GM12878 (cell line): Measurements from ENCODE around the gene MIA2. TPM values are rescaled to one million over a fixed set of nuclear protein-coding genes. Genes with fewer than 3 reads are reported as not detected.

Source experiments
- ATAC-seq: fragments of 200-7000 bp; cut with Tn5 transposase; 3 replicates; pipeline ENCODE4 v1.9.1; 2020; ENCODE audit warnings: mild to moderate bottlenecking, moderate library complexity
- BruUV-seq: library from RNA; stranded (reverse); fragments of 400-500 nt; replicated peaks from 2 replicates; lab custom pipeline; 2021; lab: Mats Ljungman, UMichigan
- CTCF ChIA-PET: fragments of 300-600 bp; sonication (Branson Sonifier 250); formaldehyde crosslinking; extraction: SDS; loops from one replicate; lab custom pipeline; 2021; ENCODE audit warnings: inconsistent platforms; lab: Yijun Ruan, JAX
- POLR2A ChIA-PET: fragments of 350-600 bp; formaldehyde crosslinking; extraction: SDS; loops from one replicate; lab custom pipeline; 2021; ENCODE audit warnings: inconsistent platforms; lab: Charles Lee
- RAD21 ChIA-PET: fragments of 300-600 bp; sonication (Branson Sonifier 250); formaldehyde crosslinking; loops from one replicate; lab custom pipeline; 2023; ENCODE audit warnings: antibody characterized with exemption; ENCODE audit not compliant: unreplicated experiment; lab: Charles Lee
- SMC1A ChIA-PET: fragments of 300-600 bp; sonication (Branson Sonifier 250); formaldehyde crosslinking; loops from one replicate; lab custom pipeline; 2023; ENCODE audit not compliant: unreplicated experiment, uncharacterized antibody; lab: Charles Lee
- DNase-seq: peaks from one replicate; pipeline ENCODE4 v3.0.0-alpha.2; 2011; ENCODE audit warnings: low read depth, low spot score
- FAIRE-seq: peaks from 3 replicates; lab custom pipeline; 2011; peaks lifted over from hg19 to GRCh38; lab: Jason Lieb, UNC
- H2AFZ ChIP-seq: 2 replicates; pipeline ENCODE4 v1.6.0; 2011; ENCODE audit warnings: low read depth, low read length, control low read depth; ENCODE audit not compliant: control insufficient read depth
- H3K27ac ChIP-seq: 2 replicates; pipeline ENCODE4 v1.5.1; 2011; ENCODE audit warnings: control low read depth; ENCODE audit not compliant: control insufficient read depth, insufficient read depth
- H3K27me3 ChIP-seq, 2 experiments: replicated peaks in 1 of 2; 2 replicates each; pipeline versions ENCODE4 v1.6.0 to v1.6.1; 2011; ENCODE audit warnings: low read length in 1 of 2; ENCODE audit not compliant: control insufficient read depth in 2 of 2, insufficient read depth in 2 of 2
- H3K36me3 ChIP-seq, 2 experiments: 2 replicates each; pipeline ENCODE4 v1.5.1; 2011; ENCODE audit warnings: low read length in 1 of 2; ENCODE audit not compliant: control insufficient read depth in 2 of 2, insufficient read depth in 2 of 2
- H3K4me1 ChIP-seq: 2 replicates; pipeline ENCODE4 v1.6.1; 2011; ENCODE audit warnings: mild to moderate bottlenecking, low read length, moderate library complexity, mixed read lengths; ENCODE audit not compliant: control insufficient read depth, insufficient read depth
- H3K4me2 ChIP-seq: 2 replicates; pipeline ENCODE4 v1.6.0; 2011; ENCODE audit warnings: control low read depth; ENCODE audit not compliant: control insufficient read depth, insufficient read depth
- H3K4me3 ChIP-seq: fragments of 200-600 bp; sonication (generic); 2 replicates; pipeline ENCODE4 v1.5.1; 2016
- H3K79me2 ChIP-seq: 2 replicates; pipeline ENCODE4 v1.6.0; 2011; ENCODE audit warnings: low read length; ENCODE audit not compliant: control insufficient read depth, insufficient read depth
- H3K9ac ChIP-seq: 2 replicates; pipeline ENCODE4 v1.8.0; 2011; ENCODE audit warnings: low read length, control low read depth, mixed read lengths; ENCODE audit not compliant: control insufficient read depth, insufficient read depth
- H3K9me3 ChIP-seq: replicated peaks from 3 replicates; pipeline ENCODE4 v1.5.1; 2011; ENCODE audit warnings: mild to moderate bottlenecking, low read length; ENCODE audit not compliant: control insufficient read depth, insufficient read depth
- H4K20me1 ChIP-seq: 2 replicates; pipeline ENCODE4 v1.6.0; 2011; ENCODE audit not compliant: control insufficient read depth, insufficient read depth
- ATF7 ChIP-seq: fragments of 450-650 bp; IDR thresholded peaks from 2 replicates; pipeline ENCODE4 v1.6.1; 2016; ENCODE audit warnings: low read depth, mild to moderate bottlenecking
- CEBPZ ChIP-seq: fragments of 150-350 bp; IDR thresholded peaks from 2 replicates; pipeline ENCODE4 v1.6.1; 2016; ENCODE audit warnings: low read depth, low read length
- CREM ChIP-seq: IDR thresholded peaks from 2 replicates; pipeline ENCODE4 v1.6.1; 2014; ENCODE audit warnings: antibody characterized with exemption, low read depth
- EGR1 ChIP-seq, 2 experiments: IDR thresholded peaks; 1 replicate in 1 of 2; 2 replicates in 1 of 2; pipeline ENCODE4 v1.6.1; 2011 to 2012; ENCODE audit warnings: low read depth in 2 of 2, low read length in 2 of 2, borderline replicate concordance in 1 of 2, mild to moderate bottlenecking in 1 of 2, moderate library complexity in 1 of 2
- ESRRA ChIP-seq: IDR thresholded peaks from 2 replicates; pipeline ENCODE4 v1.6.1; 2012; ENCODE audit warnings: mild to moderate bottlenecking, low read length, improper control_type of control experiment
- FOXK2 ChIP-seq: fragments of 450-650 bp; IDR thresholded peaks from 2 replicates; pipeline ENCODE4 v1.6.1; 2017; ENCODE audit warnings: mild to moderate bottlenecking, moderate library complexity
- HDAC2 ChIP-seq: fragments of 200-600 bp; sonication (generic); IDR thresholded peaks from 2 replicates; pipeline ENCODE4 v1.6.1; 2017
- MEF2B ChIP-seq: fragments of 450-650 bp; IDR thresholded peaks from 2 replicates; pipeline ENCODE4 v1.6.1; 2018; ENCODE audit warnings: mild to moderate bottlenecking, moderate library complexity; ENCODE audit not compliant: partially characterized antibody, poor library complexity, severe bottlenecking
- NR2F1 ChIP-seq: fragments of 450-650 bp; conservative IDR thresholded peaks from 2 replicates; pipeline ENCODE4 v1.6.1; 2017; ENCODE audit warnings: mild to moderate bottlenecking
- NRF1 ChIP-seq: conservative IDR thresholded peaks from 2 replicates; pipeline ENCODE4 v1.6.1; 2011; ENCODE audit warnings: mild to moderate bottlenecking, low read depth, low read length, improper control_type of control experiment
- RELA ChIP-seq: fragments of 450-650 bp; IDR thresholded peaks from 2 replicates; pipeline ENCODE4 v1.8.0; 2014; ENCODE audit warnings: borderline replicate concordance; ENCODE audit not compliant: partially characterized antibody
- SMAD5 ChIP-seq: IDR thresholded peaks from 2 replicates; pipeline ENCODE4 v1.6.1; 2016; ENCODE audit warnings: antibody characterized with exemption, low read depth
- SPI1 ChIP-seq: IDR thresholded peaks from 2 replicates; pipeline ENCODE4 v1.6.1; 2011; ENCODE audit warnings: low read depth, mild to moderate bottlenecking, low read length, moderate library complexity, borderline replicate concordance; ENCODE audit not compliant: insufficient read depth
- WGBS: methylation state at CpG from one replicate; pipeline ENCODE4 v1.1.6; 2016; ENCODE audit warnings: low lambda C conversion rate; ENCODE audit not compliant: insufficient replicate concordance, insufficient coverage; ENCODE audit errors: missing lambda C conversion rate; 5-methylcytosine and 5-hydroxymethylcytosine counted together
- in situ Hi-C: fragments of 300-500 bp; cut with MboI; formaldehyde crosslinking; loops from 9 replicates; pipeline ENCODE4 v1.14.3; 2018; ENCODE audit warnings: mixed read lengths
- intact Hi-C: fragments of 100-400 bp; cut with micrococcal nuclease; formaldehyde crosslinking; loops from one replicate; pipeline ENCODE4 v1.14.2; 2022; ENCODE audit not compliant: unreplicated experiment
- polyA plus RNA-seq, 11 experiments: library from polyadenylated mRNA; depleted of rRNA in 4 of 11; unstranded in 6 of 11; stranded (reverse) in 5 of 11; fragments of >200 nt; fragmentation: Nextera tagmentation in 4 of 11; fragmentation: Illumina TruSeq in 1 of 11; extraction: Ambion mirVana in 4 of 11; extraction: Trizol in 1 of 11; gene quantifications; 1 replicate in 1 of 11; 2 replicates in 10 of 11; pipeline versions ENCODE4 v1.2.1 to v1.2.3, GENCODE V29; 2011 to 2016; ENCODE audit warnings: inconsistent platforms in 2 of 11, missing spikeins in 2 of 11, low read depth in 1 of 11
- total RNA-seq, 4 experiments: library from RNA; depleted of rRNA in 3 of 4; stranded (reverse); fragments of >200 nt in 3 of 4; fragmentation: Illumina TruSeq in 1 of 4; extraction: Trizol in 1 of 4; gene quantifications; 2 replicates each; pipeline versions ENCODE4 v1.2.1 to v1.2.3, GENCODE V29; 2013 to 2021
- TF ChIP-seq, protein P1 (sequence below), 3 experiments: IDR thresholded peaks in 2 of 3; conservative IDR thresholded peaks in 1 of 3; 2 replicates each; pipeline ENCODE4 v1.5.1; 2011; ENCODE audit warnings: low read depth in 3 of 3, low read length in 3 of 3, mild to moderate bottlenecking in 3 of 3, control low read depth in 2 of 3, moderate library complexity in 2 of 3, inconsistent platforms in 1 of 3, mixed read lengths in 1 of 3; ENCODE audit not compliant: control insufficient read depth in 2 of 3, insufficient read depth in 1 of 3; ENCODE audit errors: extremely low read depth in 1 of 3

The MIA2 gene
- total and polyA plus RNA-seq, 10 of the 15 experiments (the other 5 are each of a cell fraction or from before 2014, with no cell fraction given): 6.3 to 36.8 (median 17.1) TPM

- SMC1A ChIA-PET: interaction anchor here (0.6 to 2.7 kb wide), 7 partner anchors 9 to 262 kb away, joined by 3 to 15 read pairs (median 3); no protein-coding TSS in a partner anchor
- 100% methylated on average over 2 of the region's 2 CpGs for WGBS
Measured at GRCh38 chr14:39369029-39369428, 135.3 kb downstream of the MIA2 start.

DNA sequence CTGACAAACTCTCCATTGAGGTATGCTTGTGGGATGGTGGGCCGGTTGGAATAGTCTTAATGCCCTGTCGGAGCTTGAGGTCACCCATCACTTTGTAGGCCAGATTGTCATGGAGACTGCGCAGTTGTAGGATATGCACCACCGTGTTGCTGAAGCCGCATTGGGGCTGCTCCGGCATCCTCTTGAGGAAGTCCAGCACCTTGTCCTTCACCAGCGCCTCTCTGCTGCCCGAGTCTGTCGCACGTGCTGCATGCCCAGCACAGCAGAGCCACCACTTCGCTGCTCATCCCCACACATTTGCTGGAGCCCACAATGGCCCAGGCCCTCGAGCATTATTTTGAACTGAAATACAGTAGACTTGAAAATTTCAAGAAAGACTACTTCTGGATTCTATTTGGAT is 136.7 kb downstream of the MIA2 start:
- DNase-seq: no peak
- ChIA-PET RAD21 (interaction anchor here (1.3 kb wide), 1 partner anchor 57 kb away, joined by 3 read pairs; no protein-coding TSS in a partner anchor), SMC1A (interaction anchor here (1.3 to 2.7 kb wide), 3 partner anchors 8 to 139 kb away, joined by 3 to 15 read pairs (median 4); no protein-coding TSS in a partner anchor), POLR2A (no interaction called here), CTCF (interaction anchor here (0.9 to 2.6 kb wide), 5 partner anchors 13 to 139 kb away, joined by 3 to 17 read pairs (median 5); no protein-coding TSS in a partner anchor)
- Histone ChIP-seq H3K9ac (no peak overlapping the region), H3K4me3 (no peak overlapping the region), H3K4me2 (no peak overlapping the region), H3K9me3 (no peaks in the 10 kb centered on the region), H2AFZ (no peak overlapping the region), H4K20me1 (no peaks in the 10 kb centered on the region), H3K27ac (no peak overlapping the region), H3K79me2 (no peaks in the 10 kb centered on the region), H3K27me3 (no peaks in the 10 kb centered on the region), H3K4me1 (no peaks in the 10 kb centered on the region), H3K36me3 (no peaks in the 10 kb centered on the region; a peak in 1 of 4 replicates)
- intact Hi-C loops: no loop called here
- in situ Hi-C loops: no loop called here
- BruUV-seq: no TSS peak
- no peak for FAIRE-seq
- ATAC-seq: no peak
- 91% methylated on average over 12 of the region's 12 CpGs for WGBS
- TF ChIP-seq SMAD5 (no peak), HDAC2 (no peak), RELA (no peak), SPI1 (no peak), CEBPZ (no peak), EGR1 (IDR thresholded peaks at IDR 0.05; ENCODE audit: borderline replicate concordance in 1 of 2, low read depth in 2 of 2, low read length in 2 of 2) (no peak)
- TF ChIP-seq, protein P1, sequence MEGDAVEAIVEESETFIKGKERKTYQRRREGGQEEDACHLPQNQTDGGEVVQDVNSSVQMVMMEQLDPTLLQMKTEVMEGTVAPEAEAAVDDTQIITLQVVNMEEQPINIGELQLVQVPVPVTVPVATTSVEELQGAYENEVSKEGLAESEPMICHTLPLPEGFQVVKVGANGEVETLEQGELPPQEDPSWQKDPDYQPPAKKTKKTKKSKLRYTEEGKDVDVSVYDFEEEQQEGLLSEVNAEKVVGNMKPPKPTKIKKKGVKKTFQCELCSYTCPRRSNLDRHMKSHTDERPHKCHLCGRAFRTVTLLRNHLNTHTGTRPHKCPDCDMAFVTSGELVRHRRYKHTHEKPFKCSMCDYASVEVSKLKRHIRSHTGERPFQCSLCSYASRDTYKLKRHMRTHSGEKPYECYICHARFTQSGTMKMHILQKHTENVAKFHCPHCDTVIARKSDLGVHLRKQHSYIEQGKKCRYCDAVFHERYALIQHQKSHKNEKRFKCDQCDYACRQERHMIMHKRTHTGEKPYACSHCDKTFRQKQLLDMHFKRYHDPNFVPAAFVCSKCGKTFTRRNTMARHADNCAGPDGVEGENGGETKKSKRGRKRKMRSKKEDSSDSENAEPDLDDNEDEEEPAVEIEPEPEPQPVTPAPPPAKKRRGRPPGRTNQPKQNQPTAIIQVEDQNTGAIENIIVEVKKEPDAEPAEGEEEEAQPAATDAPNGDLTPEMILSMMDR (IDR thresholded peaks at IDR 0.05 in 2 of 3, conservative IDR thresholded peaks at IDR 0.05 in 1 of 3; ENCODE audit: control insufficient read depth in 2 of 3, extremely low read depth in 1 of 3, insufficient read depth in 1 of 3, low read depth in 3 of 3, low read length in 3 of 3): no peak

More at GRCh38 chr14:39369029-39369428, 135.3 kb downstream of the MIA2 start:
- Histone ChIP-seq H3K27me3 (no peaks in the 10 kb centered on the region), H3K9ac (no peak overlapping the region), H3K4me1 (no peaks in the 10 kb centered on the region), H3K4me2 (no peak overlapping the region), H2AFZ (no peak overlapping the region), H3K27ac (no peak overlapping the region), H3K4me3 (no peak overlapping the region), H3K79me2 (no peaks in the 10 kb centered on the region), H4K20me1 (no peaks in the 10 kb centered on the region), H3K9me3 (peaks cover 2% of the 10 kb centered on the region; the same call in 1 of the 3 replicates), H3K36me3 (no peaks in the 10 kb centered on the region; a peak in 1 of 4 replicates)
- in situ Hi-C loops: no loop called here
- no peak for ATAC-seq
- no TSS peak for BruUV-seq
- CTCF ChIA-PET: interaction anchor here (0.7 to 2.6 kb wide), 12 partner anchors 15 to 909 kb away, joined by 3 to 17 read pairs (median 3); partner anchors contain the start of gene SEC23A
- no peak for FAIRE-seq
- TF ChIP-seq NRF1: no peak
- no peak for TF ChIP-seq NR2F1
- TF ChIP-seq FOXK2: no peak
- no peak for TF ChIP-seq CREM
- TF ChIP-seq MEF2B: no peak
- TF ChIP-seq ESRRA: no peak
- TF ChIP-seq ATF7: no peak
- no peak for DNase-seq
- intact Hi-C loops: no loop called here
- RAD21 ChIA-PET: interaction anchor here (1.3 kb wide), 1 partner anchor 59 kb away, joined by 3 read pairs; no protein-coding TSS in a partner anchor
- POLR2A ChIA-PET: no interaction called here
